22Rv1 (cell line): ENCODE data around the gene ARL17B.
"Not testable (repeated sequence)": the region's sequence is repeated elsewhere in the genome, so short reads cannot be mapped to it uniquely, and the experiment has no call there.

Experiments used
- H3K27ac ChIP-seq: fragments of 450-650 bp; 2 replicates; pipeline ENCODE4 v1.5.1; 2017

ARL17B gene

DNA sequence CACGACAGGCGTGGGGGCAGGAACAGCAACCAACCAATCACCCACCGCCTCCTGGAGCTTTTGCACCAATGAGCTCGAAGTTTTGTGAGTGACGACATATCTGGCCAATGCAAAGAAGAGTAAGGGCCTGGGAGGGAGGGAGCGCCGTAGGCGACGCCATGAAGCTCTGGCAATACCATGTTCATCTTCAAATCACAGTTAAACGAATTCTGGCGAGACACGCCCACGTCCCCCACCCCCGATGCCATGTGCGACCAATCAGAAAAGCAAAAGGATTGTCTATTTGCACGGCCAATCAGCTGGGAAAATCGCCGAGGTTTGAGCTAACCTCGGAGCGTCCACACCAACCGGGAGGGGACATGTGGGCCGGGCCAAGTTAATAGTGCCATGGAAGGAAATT, at the start of gene ARL17B:
TSS of gene ARL17B (minus strand) at position 12 of the 400 bp plus-strand sequence. CDS start 3,369 bp downstream, outside the sequence.
- H3K27ac ChIP-seq = not testable (repeated sequence)

DNA sequence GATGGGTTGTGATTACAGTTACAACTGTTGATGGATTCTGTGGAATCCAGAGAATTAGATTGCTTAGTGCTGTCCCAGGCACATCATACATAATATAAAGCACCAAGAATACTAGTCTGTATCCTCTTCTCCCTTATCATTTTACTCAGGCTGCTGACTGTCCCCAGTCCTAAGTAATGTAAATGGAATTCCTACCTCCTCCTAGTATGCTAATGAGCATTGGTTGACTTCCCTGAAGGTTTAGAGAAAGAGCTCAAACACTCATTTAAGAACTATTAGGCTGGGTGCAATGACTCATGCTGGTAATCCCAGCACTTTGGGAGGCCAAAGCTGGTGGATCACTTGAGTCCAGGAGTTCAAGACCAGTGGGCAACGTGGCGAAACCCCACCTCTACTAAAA, 48.3 kb upstream of the ARL17B start:
- H3K27ac ChIP-seq = not testable (repeated sequence)

DNA sequence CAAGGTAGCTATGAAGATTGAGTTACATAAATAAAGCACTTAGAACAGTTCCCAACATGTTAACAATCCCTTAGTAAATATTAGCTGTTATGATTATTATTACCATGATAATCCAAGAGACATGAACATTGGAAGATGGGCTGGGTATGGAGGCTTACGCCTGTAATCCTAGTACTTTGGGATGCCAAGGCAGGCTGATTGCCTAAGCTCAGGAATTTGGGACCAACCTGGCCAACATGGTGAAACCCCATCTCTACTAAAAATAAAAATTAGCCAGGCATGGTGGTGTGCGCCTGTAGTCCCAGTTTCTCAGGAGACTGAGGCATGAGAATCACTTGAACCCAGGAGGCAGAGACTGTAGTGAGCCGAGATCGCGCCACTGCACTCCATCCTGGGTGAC, 45.6 kb upstream of the ARL17B start:
- H3K27ac ChIP-seq = not testable (repeated sequence)

GRCh38 chr17:46401033-46401787, 39.6 kb upstream of the ARL17B start:
- not testable (repeated sequence) for H3K27ac ChIP-seq

DNA sequence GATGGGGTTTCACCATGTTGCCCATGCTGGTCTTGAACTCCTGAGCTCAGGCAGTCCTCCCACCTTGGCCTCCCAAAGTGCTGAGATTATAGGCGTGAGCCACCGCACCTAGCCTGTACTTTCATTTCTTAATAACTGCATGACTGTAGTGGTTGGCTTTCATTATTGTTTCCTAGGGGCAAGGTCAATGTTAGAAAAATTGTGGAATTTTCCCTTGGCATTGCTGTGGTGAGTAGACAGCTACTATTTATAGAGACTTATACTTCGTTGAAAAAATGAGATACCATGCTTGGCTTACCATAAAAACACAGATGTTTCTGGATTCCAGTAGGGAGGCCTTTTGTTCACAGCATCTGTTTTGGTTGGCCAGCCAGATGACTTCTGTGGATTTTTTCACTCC, 39.0 kb upstream of the ARL17B start:
- H3K27ac ChIP-seq = not testable (repeated sequence)

GRCh38 chr17:46399993-46400392, 38.4 kb upstream of the ARL17B start:
- not testable (repeated sequence) for H3K27ac ChIP-seq

- not testable (repeated sequence) for H3K27ac ChIP-seq
Observed at GRCh38 chr17:46396292-46396691, 34.7 kb upstream of the ARL17B start.

DNA sequence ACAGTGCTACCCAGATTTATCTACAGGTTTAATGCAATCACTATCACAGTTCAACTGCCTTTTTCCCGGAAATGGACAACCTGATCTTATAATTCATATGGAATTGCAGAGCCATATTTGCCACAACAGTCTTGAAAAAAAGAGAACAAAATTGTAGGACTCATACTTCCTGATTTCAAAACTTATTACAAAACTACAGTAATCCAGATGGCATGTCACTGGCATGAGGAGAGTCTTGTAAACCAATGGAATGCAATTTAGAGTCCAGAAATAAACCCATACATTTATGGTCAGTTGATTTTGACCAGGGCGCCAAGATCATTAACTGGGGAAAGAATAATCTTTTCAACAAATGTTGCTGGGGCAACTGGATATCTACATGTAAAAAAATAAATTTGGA, 32.1 kb upstream of the ARL17B start:
- H3K27ac ChIP-seq = not testable (repeated sequence)

GRCh38 chr17:46385491-46385890, 23.9 kb upstream of the ARL17B start:
- not testable (repeated sequence) for H3K27ac ChIP-seq

GRCh38 chr17:46383118-46383517, 21.6 kb upstream of the ARL17B start:
- H3K27ac ChIP-seq = not testable (repeated sequence)

DNA sequence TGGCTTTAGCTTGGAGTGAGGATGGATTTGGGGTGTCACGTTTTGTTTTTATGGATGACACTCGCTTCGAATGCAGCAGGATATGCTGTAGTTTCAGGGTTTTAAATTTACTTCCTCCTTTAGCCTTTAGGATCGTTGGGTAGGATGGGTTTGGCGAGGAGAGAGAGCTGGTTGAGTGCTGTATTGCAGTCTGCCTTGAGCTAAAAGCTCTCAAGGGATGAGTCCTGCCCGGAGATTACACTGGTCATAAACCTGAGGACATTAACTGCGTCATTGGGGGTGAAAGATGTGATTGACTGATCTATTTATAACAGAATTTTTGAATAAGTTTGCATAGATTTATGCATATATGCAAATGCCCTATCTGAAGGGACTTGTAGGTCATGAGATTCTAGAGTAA, 11.9 kb upstream of the ARL17B start:
- not testable (repeated sequence) for H3K27ac ChIP-seq

DNA sequence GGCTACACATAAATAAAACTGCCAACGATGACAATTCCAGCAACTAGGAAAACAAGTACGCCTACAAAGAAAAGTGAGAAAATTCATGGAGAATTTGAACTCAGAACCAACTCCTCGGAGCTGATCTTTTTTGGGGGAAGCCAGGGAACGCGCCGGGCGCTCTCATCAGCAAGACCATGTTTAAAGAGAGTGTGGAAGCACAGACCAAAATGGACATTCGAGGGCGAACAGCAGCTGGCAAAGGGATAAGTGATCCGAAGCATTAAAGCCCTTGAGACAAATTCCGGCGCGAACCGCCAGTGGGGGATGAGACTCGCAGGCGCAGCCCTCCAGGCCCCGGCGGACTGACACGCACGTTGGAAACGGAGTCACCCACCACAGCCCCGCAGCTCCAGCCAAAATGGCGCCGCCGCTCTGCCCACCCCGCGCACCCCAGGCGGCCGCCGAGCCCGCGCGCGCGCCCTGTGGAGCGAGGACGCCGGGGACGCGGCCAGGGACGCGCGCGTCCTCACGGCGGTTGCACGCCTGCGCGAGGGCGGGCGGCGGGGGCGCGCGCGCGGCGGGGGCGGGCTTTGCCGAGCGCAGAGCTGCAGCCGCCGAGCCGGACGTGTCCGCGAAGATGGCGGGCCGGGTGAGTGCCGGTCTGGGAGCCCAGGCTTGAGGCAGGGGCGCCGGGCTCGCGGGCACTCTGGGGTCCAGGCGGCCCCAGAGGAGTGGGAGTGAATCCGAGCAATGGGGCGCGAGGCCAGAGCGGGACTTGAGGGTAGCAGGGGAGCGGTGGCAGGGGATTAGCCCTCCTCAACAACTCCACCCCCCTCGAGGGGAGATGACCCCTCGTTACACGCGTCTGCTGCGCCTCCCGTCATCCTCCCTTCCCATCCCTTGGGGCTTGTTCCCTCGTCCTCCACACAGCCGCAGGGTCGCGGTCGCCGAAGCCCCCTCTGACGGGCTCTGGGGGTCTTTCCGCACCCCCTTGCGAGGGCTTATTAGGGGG, 11.0 kb upstream of the ARL17B start:
- H3K27ac ChIP-seq = not testable (repeated sequence)

- not testable (repeated sequence) for H3K27ac ChIP-seq
Observed at GRCh38 chr17:46367520-46367919, 6.0 kb upstream of the ARL17B start.

- not testable (repeated sequence) for H3K27ac ChIP-seq
Observed at GRCh38 chr17:46361145-46361735, 326 bp downstream of the ARL17B start.

GRCh38 chr17:46353856-46354255, 7.7 kb downstream of the ARL17B start:
- not testable (repeated sequence) for H3K27ac ChIP-seq

DNA sequence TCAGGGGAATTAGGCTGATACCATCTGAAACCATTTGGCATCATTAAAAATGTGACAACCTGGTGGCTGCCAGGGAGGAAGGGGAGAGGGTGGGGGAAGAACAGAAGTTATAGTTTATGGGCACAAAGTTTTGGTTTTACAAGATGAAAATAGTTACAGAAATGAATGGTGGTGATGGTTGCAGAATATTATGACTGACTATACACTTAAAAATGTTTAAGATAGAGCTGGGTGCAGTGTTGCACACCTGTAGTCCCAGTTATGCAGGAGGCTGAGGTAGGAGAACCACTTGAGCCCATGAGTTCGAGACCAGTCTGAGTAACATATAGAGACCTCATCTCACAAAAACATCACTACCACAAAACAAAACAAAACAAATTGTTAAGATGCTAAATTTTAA, 12.5 kb downstream of the ARL17B start:
- not testable (repeated sequence) for H3K27ac ChIP-seq

- H3K27ac ChIP-seq = not testable (repeated sequence)
Observed at GRCh38 chr17:46348345-46348744, 13.2 kb downstream of the ARL17B start.

GRCh38 chr17:46342131-46342530, 19.4 kb downstream of the ARL17B start:
- not testable (repeated sequence) for H3K27ac ChIP-seq

GRCh38 chr17:46341220-46341619, 20.3 kb downstream of the ARL17B start:
- H3K27ac ChIP-seq = not testable (repeated sequence)

DNA sequence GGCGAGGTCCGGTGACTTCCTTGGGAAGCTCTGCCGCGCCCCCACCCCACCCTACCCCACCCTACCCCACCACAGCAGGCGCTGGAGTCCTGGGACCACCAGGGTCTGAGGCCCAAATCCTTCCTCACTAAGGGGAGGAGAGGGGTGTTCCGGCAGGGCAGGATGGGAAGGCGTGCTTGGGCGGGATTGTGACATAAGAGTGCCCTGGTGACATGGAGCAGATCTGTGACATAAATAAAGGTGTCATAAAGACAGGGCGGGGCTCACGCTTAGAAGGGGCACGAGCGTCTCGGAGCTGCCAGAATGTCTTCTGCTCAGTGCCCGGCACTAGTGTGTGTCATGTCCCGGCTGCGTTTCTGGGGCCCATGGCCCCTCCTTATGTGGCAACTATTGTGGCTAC, 66.7 kb downstream of the ARL17B start, which contains the start of gene LRRC37A:
TSS of gene LRRC37A (plus strand) at position 301 of the 400 bp plus-strand sequence. CDS start at position 304, 3 bp downstream.
- H3K27ac ChIP-seq = not testable (repeated sequence)

DNA sequence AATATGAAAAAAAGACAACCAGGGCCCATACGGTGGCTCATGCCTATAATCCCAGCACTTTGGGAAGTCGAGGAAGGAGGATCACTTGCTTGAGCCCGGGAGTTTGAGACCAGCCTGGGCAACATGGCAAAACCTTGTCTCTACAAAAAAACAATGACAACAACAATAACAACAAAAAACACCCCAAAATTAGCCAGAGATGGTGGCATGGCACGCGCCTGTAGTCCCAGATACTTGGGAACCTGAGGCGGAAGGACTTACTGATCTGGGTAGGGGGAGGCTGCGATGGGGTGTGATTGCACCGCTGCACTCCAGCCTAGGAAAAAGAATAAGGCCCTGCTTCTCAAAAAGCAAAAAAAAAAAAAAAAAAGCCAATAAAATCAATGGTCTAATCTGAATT, 69.9 kb downstream of the ARL17B start:
- not testable (repeated sequence) for H3K27ac ChIP-seq

- H3K27ac ChIP-seq = not testable (repeated sequence)
Observed at GRCh38 chr17:46290906-46291546, 70.5 kb downstream of the ARL17B start.
